ENCODE measurements around the gene DCBLD1. TPM values are rescaled to one million over a fixed set of nuclear protein-coding genes. Genes with fewer than 3 reads are reported as not detected.

The DCBLD1 gene
- total RNA-seq, 1 donor, result 27.4 TPM

DNA sequence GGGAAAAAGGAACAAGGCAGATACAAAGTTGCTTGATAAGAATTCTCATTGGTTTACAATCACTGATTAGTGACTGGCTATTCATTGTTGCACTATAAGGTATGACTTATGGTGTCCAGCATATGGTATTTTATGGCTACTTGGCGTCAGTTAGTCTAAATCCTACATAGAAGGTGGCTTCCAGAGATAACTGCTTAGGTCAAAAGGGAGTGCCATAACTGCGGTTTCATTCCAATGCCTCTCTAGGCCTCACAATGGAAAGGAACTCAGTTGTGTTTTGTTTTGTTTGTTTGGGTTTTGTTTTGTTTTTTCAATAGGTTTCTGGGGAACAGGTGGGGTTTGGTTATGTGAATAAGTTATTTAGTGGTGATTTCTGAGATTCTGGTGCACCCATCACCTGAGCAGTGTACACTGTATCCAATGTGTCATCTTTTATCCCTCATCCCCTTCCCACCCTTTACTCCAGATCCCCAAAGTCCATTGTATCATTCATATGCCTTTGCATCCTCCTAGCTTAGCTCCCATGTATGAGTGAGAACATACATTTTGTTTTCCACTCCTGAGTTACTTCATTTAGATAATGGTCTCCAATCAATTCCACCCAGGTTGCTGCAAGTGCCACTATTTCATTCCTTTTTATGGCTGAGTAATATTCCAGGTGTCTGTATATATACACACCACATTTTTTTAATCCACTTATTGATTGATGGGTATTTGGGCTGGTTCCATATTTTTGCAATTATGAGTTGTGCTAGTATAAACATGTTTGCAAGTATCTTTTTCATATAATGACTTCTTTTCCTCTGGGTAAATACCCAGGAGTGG, 112.8 kb downstream of the DCBLD1 start:
- H3K4me3 ChIP-seq (ENCODE audit: low read depth, low read length), result no peak overlapping the region
- DNase-seq (ENCODE audit: low read depth), result no peak
- TF ChIP-seq, protein P1, sequence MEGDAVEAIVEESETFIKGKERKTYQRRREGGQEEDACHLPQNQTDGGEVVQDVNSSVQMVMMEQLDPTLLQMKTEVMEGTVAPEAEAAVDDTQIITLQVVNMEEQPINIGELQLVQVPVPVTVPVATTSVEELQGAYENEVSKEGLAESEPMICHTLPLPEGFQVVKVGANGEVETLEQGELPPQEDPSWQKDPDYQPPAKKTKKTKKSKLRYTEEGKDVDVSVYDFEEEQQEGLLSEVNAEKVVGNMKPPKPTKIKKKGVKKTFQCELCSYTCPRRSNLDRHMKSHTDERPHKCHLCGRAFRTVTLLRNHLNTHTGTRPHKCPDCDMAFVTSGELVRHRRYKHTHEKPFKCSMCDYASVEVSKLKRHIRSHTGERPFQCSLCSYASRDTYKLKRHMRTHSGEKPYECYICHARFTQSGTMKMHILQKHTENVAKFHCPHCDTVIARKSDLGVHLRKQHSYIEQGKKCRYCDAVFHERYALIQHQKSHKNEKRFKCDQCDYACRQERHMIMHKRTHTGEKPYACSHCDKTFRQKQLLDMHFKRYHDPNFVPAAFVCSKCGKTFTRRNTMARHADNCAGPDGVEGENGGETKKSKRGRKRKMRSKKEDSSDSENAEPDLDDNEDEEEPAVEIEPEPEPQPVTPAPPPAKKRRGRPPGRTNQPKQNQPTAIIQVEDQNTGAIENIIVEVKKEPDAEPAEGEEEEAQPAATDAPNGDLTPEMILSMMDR (IDR thresholded peaks at IDR 0.05; ENCODE audit: insufficient read depth, low read length), result no peak

DNA sequence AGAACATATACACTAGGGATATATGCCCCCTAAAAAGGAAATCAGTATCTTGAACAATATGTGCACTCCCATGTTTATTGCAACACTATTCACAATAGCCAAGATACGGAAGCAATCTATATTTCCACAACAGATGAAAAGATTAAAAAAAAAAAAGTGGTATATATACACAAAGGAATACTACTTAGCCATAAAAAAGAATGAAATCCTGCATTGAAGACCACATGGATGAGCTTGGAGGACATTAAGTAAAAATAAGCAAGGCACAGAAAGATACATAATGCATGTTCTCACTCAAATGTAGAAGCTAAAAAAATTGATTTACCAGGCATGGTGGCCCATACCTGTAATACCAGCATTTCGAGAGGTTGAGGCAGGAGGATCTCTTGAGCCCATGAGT, 115.3 kb downstream of the DCBLD1 start:
- H3K4me3 ChIP-seq (ENCODE audit: low read depth, low read length), result no peak overlapping the region
- TF ChIP-seq, protein P1 (IDR thresholded peaks at IDR 0.05; ENCODE audit: insufficient read depth, low read length), result no peak
- DNase-seq (ENCODE audit: low read depth), result no peak

Small RNAs within 50 kb of the gene (small RNA-seq; reads per million reads assigned to genes)
- gene RNU6-253P, result not detected

Other genes with a start within 250 kb of the DCBLD1 start
- gene VGLL2, start 217.1 kb upstream of the DCBLD1 start, total RNA-seq (ENCODE audit: low replicate concordance), result not detected in 2 replicates
- 0.18 TPM in 1 of 2 replicates, not detected in the other for gene ROS1, start 56.7 kb upstream of the DCBLD1 start, total RNA-seq (ENCODE audit: low replicate concordance)
- gene GOPC, start 119.8 kb downstream of the DCBLD1 start, total RNA-seq (ENCODE audit: low replicate concordance), result 37.3 and 42.5 TPM in 2 replicates
- 18.8 and 29.4 TPM in 2 replicates for gene NUS1, start 192.8 kb downstream of the DCBLD1 start, total RNA-seq (ENCODE audit: low replicate concordance)